ENCODE data around the gene MEGF11. TPM values are rescaled to one million over a fixed set of nuclear protein-coding genes. Genes with fewer than 3 reads are reported as not detected.

The MEGF11 gene
- total and polyA plus RNA-seq, 7 donors: 0.04 to 0.05 TPM; not detected in 5

- Histone ChIP-seq H3K27ac (no peak overlapping the region), H3K9me3 (no peaks in the 10 kb centered on the region), H3K4me3 (no peak overlapping the region), H3K27me3 (ENCODE audit: insufficient read depth in 3 of 3, low read length in 2 of 3) (no peaks in the 10 kb centered on the region), H3K4me1 (no peaks in the 10 kb centered on the region), H3K36me3 (ENCODE audit: insufficient read depth in 1 of 2, low read depth in 1 of 2) (no peaks in the 10 kb centered on the region)
- intact Hi-C loops (cut with DNase I): no loop called here
- ATAC-seq (no peak), DNase-seq (no peak)
- 79 to 93% (median 91%) methylated on average over 11 of the region's 11 CpGs for WGBS, 3 donors
- TF ChIP-seq CTCF (IDR thresholded peaks at IDR 0.05): no peak
Observed at GRCh38 chr15:66222273-66223198, 31.0 kb downstream of the MEGF11 start.

- Histone ChIP-seq H3K4me1 (no peaks in the 10 kb centered on the region), H3K27ac (no peak overlapping the region), H3K36me3 (ENCODE audit: insufficient read depth in 1 of 2, low read depth in 1 of 2) (no peaks in the 10 kb centered on the region), H3K9me3 (no peaks in the 10 kb centered on the region), H3K4me3 (no peak overlapping the region), H3K27me3 (ENCODE audit: insufficient read depth in 3 of 3, low read length in 2 of 3) (no peaks in the 10 kb centered on the region)
- no peak for ATAC-seq
- no peak for DNase-seq
- TF ChIP-seq CTCF (IDR thresholded peaks at IDR 0.05): no peak
- 18 to 24% (median 22%) methylated on average over 9 of the region's 9 CpGs for WGBS, 3 donors
- intact Hi-C loops (cut with DNase I): no loop called here
Observed at GRCh38 chr15:66221126-66221525, 32.4 kb downstream of the MEGF11 start.

- no peak for ATAC-seq
Observed at GRCh38 chr15:66220601-66221000, 32.9 kb downstream of the MEGF11 start.

GRCh38 chr15:66219339-66219738 is 34.2 kb downstream of the MEGF11 start:
- no peaks in the 10 kb centered on the region for H3K9me3 ChIP-seq
- H3K4me1 ChIP-seq: no peaks in the 10 kb centered on the region
- no peak for DNase-seq
- no peak for TF ChIP-seq CTCF (IDR thresholded peaks at IDR 0.05)
- ATAC-seq: no peak
- no peak overlapping the region for H3K27ac ChIP-seq
- no peak overlapping the region for H3K4me3 ChIP-seq
- H3K27me3 ChIP-seq (ENCODE audit: insufficient read depth in 3 of 3, low read length in 2 of 3): peaks cover 0 to 4% (median 0%) of the 10 kb centered on the region in 3 donors
- intact Hi-C loops (cut with DNase I): no loop called here
- H3K36me3 ChIP-seq (ENCODE audit: insufficient read depth in 1 of 2, low read depth in 1 of 2): no peaks in the 10 kb centered on the region
- 49 to 52% (median 51%) methylated on average over 2 of the region's 2 CpGs for WGBS, 3 donors

More at GRCh38 chr15:66220601-66221000, 32.9 kb downstream of the MEGF11 start:
- no peaks in the 10 kb centered on the region for H3K9me3 ChIP-seq
- H3K4me1 ChIP-seq: no peaks in the 10 kb centered on the region
- WGBS, 3 donors: 89 to 94% (median 92%) methylated on average over 6 of the region's 6 CpGs
- intact Hi-C loops (cut with DNase I): no loop called here
- no peak overlapping the region for H3K27ac ChIP-seq
- DNase-seq: no peak
- no peak overlapping the region for H3K4me3 ChIP-seq
- no peaks in the 10 kb centered on the region for H3K27me3 ChIP-seq (ENCODE audit: insufficient read depth in 3 of 3, low read length in 2 of 3)
- TF ChIP-seq CTCF (IDR thresholded peaks at IDR 0.05): no peak
- H3K36me3 ChIP-seq (ENCODE audit: insufficient read depth in 1 of 2, low read depth in 1 of 2): no peaks in the 10 kb centered on the region
